ENCODE results near the gene PEF1. TPM values are rescaled to one million over a fixed set of nuclear protein-coding genes. Genes with fewer than 3 reads are reported as not detected.

PEF1 gene
- total RNA-seq, 2 donors from 2014 or later: 57.5 to 67.8 TPM

DNA sequence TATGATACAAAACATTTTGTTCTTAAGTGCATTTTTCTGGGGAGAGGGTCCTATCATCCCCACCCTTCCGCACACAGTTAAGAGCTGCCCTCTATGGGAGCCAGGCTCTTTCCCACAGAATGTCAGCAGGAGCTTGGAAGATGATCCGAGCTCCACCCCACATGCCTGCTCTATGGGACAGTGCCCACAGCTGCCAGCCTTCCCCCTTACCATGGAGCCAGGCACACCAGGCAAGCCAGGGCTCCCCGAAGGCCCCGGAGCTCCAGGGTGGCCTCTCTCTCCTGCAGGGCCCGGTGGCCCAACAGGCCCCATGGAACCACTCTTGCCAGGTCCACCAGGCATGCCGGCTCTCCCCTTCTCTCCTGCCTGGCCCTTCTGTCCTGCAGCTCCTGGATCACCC lies 10.4 kb upstream of the PEF1 start:
- intact Hi-C loops (cut with DNase I): no loop called here
- H3K4me3 ChIP-seq: no peak overlapping the region
- no peaks in the 10 kb centered on the region for H3K4me1 ChIP-seq
- H3K9ac ChIP-seq (ENCODE audit: low read depth in 2 of 2, low read length in 2 of 2): no peak overlapping the region
- H3K9me3 ChIP-seq: no peaks in the 10 kb centered on the region
- TF ChIP-seq CTCF (IDR thresholded peaks at IDR 0.05): no peak
- no peak for DNase-seq
- H3K36me3 ChIP-seq: no peaks in the 10 kb centered on the region
- H3K27me3 ChIP-seq: no peaks in the 10 kb centered on the region
- no peak overlapping the region for H3K27ac ChIP-seq

DNA sequence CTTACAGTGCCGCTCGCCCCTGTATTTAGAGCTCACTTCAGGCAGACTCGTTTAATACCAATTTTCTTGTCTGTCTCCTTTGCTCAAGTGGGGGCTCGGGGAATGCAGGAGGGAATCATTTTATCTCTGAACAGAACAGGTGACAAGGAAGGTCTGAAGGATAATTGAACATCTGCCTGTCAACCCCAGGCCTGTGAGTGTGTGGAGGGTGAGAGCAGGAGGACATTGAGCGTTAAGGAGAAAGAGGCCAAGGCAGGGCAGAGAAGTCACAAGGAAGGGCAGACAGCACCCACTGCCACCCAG lies 9.7 kb upstream of the PEF1 start:
- no peak for DNase-seq
- H3K27me3 ChIP-seq: no peaks in the 10 kb centered on the region
- intact Hi-C loops (cut with DNase I): no loop called here
- no peak overlapping the region for H3K27ac ChIP-seq
- TF ChIP-seq CTCF (IDR thresholded peaks at IDR 0.05): no peak
- no peak overlapping the region for H3K4me3 ChIP-seq
- no peaks in the 10 kb centered on the region for H3K4me1 ChIP-seq
- H3K9ac ChIP-seq (ENCODE audit: low read depth in 2 of 2, low read length in 2 of 2): no peak overlapping the region
- H3K36me3 ChIP-seq: no peaks in the 10 kb centered on the region
- H3K9me3 ChIP-seq: no peaks in the 10 kb centered on the region

- H3K9me3 ChIP-seq: no peaks in the 10 kb centered on the region
- DNase-seq: no peak
- no peak for TF ChIP-seq CTCF (IDR thresholded peaks at IDR 0.05)
- H3K27ac ChIP-seq: no peak overlapping the region
- H3K4me3 ChIP-seq: no peak overlapping the region
- H3K4me1 ChIP-seq: no peaks in the 10 kb centered on the region
- H3K36me3 ChIP-seq: no peaks in the 10 kb centered on the region
- intact Hi-C loops (cut with DNase I): no loop called here
- no peak overlapping the region for H3K9ac ChIP-seq (ENCODE audit: low read depth in 2 of 2, low read length in 2 of 2)
- no peaks in the 10 kb centered on the region for H3K27me3 ChIP-seq
Observed at GRCh38 chr1:31653717-31654473, 9.2 kb upstream of the PEF1 start.

- Histone ChIP-seq H3K27ac (no peak overlapping the region), H3K4me3 (no peak overlapping the region), H3K9me3 (no peaks in the 10 kb centered on the region), H3K4me1 (no peaks in the 10 kb centered on the region), H3K9ac (ENCODE audit: low read depth in 2 of 2, low read length in 2 of 2) (no peak overlapping the region), H3K27me3 (no peaks in the 10 kb centered on the region), H3K36me3 (no peaks in the 10 kb centered on the region)
- intact Hi-C loops (cut with DNase I): no loop called here
- DNase-seq: no peak
- no peak for TF ChIP-seq CTCF (IDR thresholded peaks at IDR 0.05)
Observed at GRCh38 chr1:31652891-31653499, 8.3 kb upstream of the PEF1 start.

GRCh38 chr1:31651766-31652165 lies 7.1 kb upstream of the PEF1 start:
- no peak for DNase-seq
- Histone ChIP-seq H3K36me3 (no peaks in the 10 kb centered on the region), H3K27me3 (no peaks in the 10 kb centered on the region), H3K4me3 (no peak overlapping the region), H3K27ac (no peak overlapping the region), H3K9me3 (no peaks in the 10 kb centered on the region), H3K9ac (ENCODE audit: low read depth in 2 of 2, low read length in 2 of 2) (no peak overlapping the region), H3K4me1 (no peaks in the 10 kb centered on the region)
- intact Hi-C loops (cut with DNase I): no loop called here
- TF ChIP-seq CTCF (IDR thresholded peaks at IDR 0.05): no peak
